WERI-Rb-1 (cell line): ENCODE results near the gene ADAR.

Experiments
- DNase-seq: peaks from one replicate; pipeline ENCODE4 v3.0.0-alpha.2; 2020
- H3K27ac ChIP-seq: fragments of 250-450 bp; sonication (Bioruptor Pico); 2 replicates; pipeline ENCODE4 v1.5.1; 2020; ENCODE audit warnings: mild to moderate bottlenecking, moderate library complexity
- H3K27me3 ChIP-seq: fragments of 250-450 bp; sonication (Bioruptor Pico); 2 replicates; pipeline ENCODE4 v1.5.1; 2021; ENCODE audit warnings: mild to moderate bottlenecking, low read depth, moderate library complexity; ENCODE audit not compliant: insufficient read depth, severe bottlenecking
- H3K36me3 ChIP-seq: fragments of 250-450 bp; sonication (Bioruptor Pico); 2 replicates; pipeline ENCODE4 v1.5.1; 2020; ENCODE audit warnings: mild to moderate bottlenecking, moderate library complexity
- H3K4me3 ChIP-seq: 2 replicates; pipeline ENCODE4 v1.5.1; 2011; ENCODE audit warnings: low read depth, mild to moderate bottlenecking, control low read depth, low read length
- H3K9me3 ChIP-seq: fragments of 250-450 bp; sonication (Bioruptor Pico); 2 replicates; pipeline ENCODE4 v1.5.1; 2021; ENCODE audit warnings: mild to moderate bottlenecking, moderate library complexity; ENCODE audit not compliant: severe bottlenecking
- CTCF ChIP-seq: IDR thresholded peaks from 2 replicates; pipeline ENCODE4 v1.5.1; 2011; ENCODE audit warnings: low read depth, mild to moderate bottlenecking, control low read depth, inconsistent platforms, low read length

ADAR gene

GRCh38 chr1:154557939-154558719, 49.9 kb downstream of the ADAR start, which contains the start of gene UBE2Q1:
UBE2Q1 (minus strand) TSS chr1:154558662; CDS start chr1:154558553, 109 bp downstream.
- Histone ChIP-seq H3K27me3 (no peaks in the 10 kb centered on the region), H3K4me3 (peak within 1 kb of the TSS; percentile 84), H3K27ac (peak within 1 kb of the TSS; percentile 83), H3K36me3 (peaks cover 40% of the 10 kb centered on the region), H3K9me3 (no peaks in the 10 kb centered on the region)
- DNase-seq: peak; percentile 64
- TF ChIP-seq CTCF: no peak

DNA sequence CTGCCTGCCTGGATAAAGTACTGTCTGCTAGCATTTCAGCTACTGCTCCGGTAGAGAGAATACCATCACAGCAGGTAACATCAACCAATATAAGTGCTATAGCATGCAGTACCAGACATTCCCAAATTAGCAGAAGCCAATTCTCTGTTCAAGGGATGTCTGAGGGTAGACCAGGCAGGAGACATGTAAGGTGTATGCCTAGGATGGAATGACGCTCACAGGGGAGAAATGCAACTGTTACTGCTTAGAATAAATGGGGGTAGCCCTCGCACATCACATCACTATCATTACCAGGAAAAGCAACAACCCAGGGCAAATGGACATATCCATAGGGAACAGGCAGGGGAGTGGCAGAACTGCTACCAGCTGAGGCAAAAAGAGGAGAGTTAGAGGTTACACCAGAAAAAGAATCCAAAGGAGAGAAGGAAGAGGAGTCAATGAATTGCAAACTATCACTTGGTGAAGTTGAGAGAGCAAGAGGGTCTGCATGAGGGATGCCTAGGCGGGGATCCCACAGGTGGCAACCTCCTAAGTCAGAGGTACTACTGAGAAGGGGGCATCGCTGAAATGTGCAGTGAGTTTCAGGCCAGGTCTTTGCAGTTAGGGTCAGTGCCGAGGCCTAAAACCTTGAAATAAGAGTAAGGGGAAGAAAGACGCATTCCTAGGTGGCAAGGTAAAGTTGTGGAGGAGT, 50.6 kb downstream of the ADAR start:
- no peak for DNase-seq
- peaks cover 48% of the 10 kb centered on the region for H3K36me3 ChIP-seq
- no peaks in the 10 kb centered on the region for H3K9me3 ChIP-seq
- peak overlapping the region; percentile 84 for H3K4me3 ChIP-seq
- TF ChIP-seq CTCF: no peak
- H3K27me3 ChIP-seq: no peaks in the 10 kb centered on the region
- peak overlapping the region; percentile 68 for H3K27ac ChIP-seq

GRCh38 chr1:154556422-154556821, 51.6 kb downstream of the ADAR start:
- no peak for TF ChIP-seq CTCF
- no peaks in the 10 kb centered on the region for H3K9me3 ChIP-seq
- H3K36me3 ChIP-seq: peaks cover 57% of the 10 kb centered on the region
- H3K4me3 ChIP-seq: no peak overlapping the region
- no peak overlapping the region for H3K27ac ChIP-seq
- DNase-seq: no peak
- H3K27me3 ChIP-seq: no peaks in the 10 kb centered on the region

DNA sequence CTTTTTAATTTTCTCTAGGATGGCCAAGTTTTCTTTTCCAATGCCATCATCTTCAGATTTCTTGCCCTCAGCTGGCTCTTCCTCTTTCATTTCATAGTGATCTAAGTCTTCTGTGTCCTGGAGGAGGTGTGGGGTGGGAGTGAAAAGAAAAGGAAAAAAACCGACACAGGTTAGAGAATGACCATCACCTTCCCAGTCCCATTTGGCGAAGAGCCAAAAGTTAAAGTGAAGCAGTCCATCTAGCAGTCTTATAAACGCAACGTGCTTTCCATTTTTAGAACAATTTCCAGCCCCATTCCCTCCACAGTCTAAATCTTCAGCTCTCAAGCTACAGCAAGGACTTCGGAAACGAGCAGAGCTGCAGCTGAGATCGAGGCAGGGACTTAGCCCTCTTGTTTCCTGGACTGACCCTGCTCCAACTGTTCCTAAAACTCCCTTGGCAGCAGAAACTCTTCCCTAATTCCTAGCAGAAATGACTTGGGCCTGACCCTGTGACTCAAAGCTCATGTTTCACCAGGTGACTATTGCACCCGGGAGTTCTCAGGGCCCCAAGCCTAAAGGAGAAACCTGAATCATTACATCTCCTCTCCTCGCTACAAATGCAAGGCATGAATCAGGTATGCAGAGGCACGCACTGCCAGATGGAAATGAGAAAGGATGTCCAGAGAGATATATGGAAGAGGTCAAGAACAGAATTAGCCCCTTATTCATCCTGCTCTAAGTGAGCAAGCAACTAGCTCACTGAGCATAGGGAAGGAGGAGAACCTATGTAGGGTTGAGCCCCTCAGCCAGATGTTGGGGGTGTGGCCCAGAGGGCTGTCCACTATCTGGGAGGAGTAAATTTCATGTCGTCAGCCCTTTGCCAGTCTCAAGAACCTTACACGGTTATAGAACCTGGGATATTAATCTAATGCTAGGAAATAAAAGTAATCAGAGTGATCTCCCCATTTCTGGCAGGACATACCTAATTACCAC, 54.6 kb downstream of the ADAR start:
- H3K27me3 ChIP-seq: no peaks in the 10 kb centered on the region
- H3K9me3 ChIP-seq: no peaks in the 10 kb centered on the region
- H3K27ac ChIP-seq: no peak overlapping the region
- no peak for DNase-seq
- H3K36me3 ChIP-seq: peaks cover 87% of the 10 kb centered on the region
- TF ChIP-seq CTCF: no peak
- no peak overlapping the region for H3K4me3 ChIP-seq

DNA sequence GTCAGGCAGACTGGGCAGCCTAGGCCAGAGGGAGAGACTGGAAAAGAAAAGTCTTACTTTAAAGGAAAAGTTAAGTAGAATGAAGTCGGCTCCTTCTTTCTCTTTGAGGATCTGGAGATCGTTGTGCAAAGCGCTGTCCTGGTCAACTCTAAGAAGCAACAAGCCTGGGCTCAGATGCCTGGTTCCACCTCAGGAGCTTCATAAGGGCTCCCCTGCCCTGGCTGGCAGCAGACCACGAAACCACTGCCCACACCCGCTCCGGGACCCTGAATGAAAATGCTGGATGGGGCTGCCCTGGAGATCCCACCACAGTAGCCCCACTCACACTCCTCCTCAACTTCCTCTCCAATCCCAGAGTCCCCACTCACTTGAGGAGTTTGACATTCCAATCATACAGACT, 56.0 kb downstream of the ADAR start:
- peaks cover 84% of the 10 kb centered on the region for H3K36me3 ChIP-seq
- no peak overlapping the region for H3K4me3 ChIP-seq
- DNase-seq: no peak
- H3K9me3 ChIP-seq: no peaks in the 10 kb centered on the region
- no peak for TF ChIP-seq CTCF
- no peaks in the 10 kb centered on the region for H3K27me3 ChIP-seq
- H3K27ac ChIP-seq: no peak overlapping the region
